Pancreas (tissue), 10 donors: ENCODE data around the gene MOGAT2. TPM values are rescaled to one million over a fixed set of nuclear protein-coding genes. Genes with fewer than 3 reads are reported as not detected.
A peak's percentile ranks its signal among the peaks of the same experiment; 100 is the strongest.

ENCODE experiments used
- ATAC-seq, 4 donors: fragments of 200-7000 bp; cut with Tn5 transposase; one replicate each; pipeline versions ENCODE4 v1.8.0 to v1.9.1; 2020; ENCODE audit warnings: mild to moderate bottlenecking in 4 of 4, moderate library complexity in 4 of 4
- DNase-seq, 6 donors: peaks; one replicate each; pipeline ENCODE4 v3.0.0-alpha.2; 2020
- FAIRE-seq: peaks from 2 replicates; lab custom pipeline; 2012; peaks lifted over from hg19 to GRCh38; lab: Jason Lieb, UNC
- H3K27ac ChIP-seq, 4 donors: fragments of 200-600 bp; sonication (generic); 1 replicate in 3 of 4; 2 replicates in 1 of 4; pipeline versions ENCODE4 v1.5.0 to v1.8.0; 2020
- H3K27me3 ChIP-seq, 4 donors: fragments of 200-600 bp; one replicate each; pipeline ENCODE4 v1.8.0; 2021
- H3K36me3 ChIP-seq, 3 donors: fragments of 200-600 bp; sonication (generic) in 1 of 3; one replicate each; pipeline versions ENCODE4 v1.5.0 to v1.8.0; 2020 to 2021
- H3K4me1 ChIP-seq, 3 donors: fragments of 200-600 bp; one replicate each; pipeline ENCODE4 v1.8.0; 2021
- H3K4me3 ChIP-seq, 4 donors: fragments of 200-600 bp; sonication (generic) in 2 of 4; one replicate each; pipeline versions ENCODE4 v1.5.0 to v1.8.0; 2020 to 2021
- H3K9me3 ChIP-seq, 4 donors: fragments of 200-600 bp; one replicate each; pipeline ENCODE4 v1.8.0; 2021
- CTCF ChIP-seq, 4 donors: fragments of 200-600 bp; sonication (generic) in 3 of 4; IDR thresholded peaks; one replicate each; pipeline versions ENCODE4 v1.5.0 to v1.8.0; 2021; ENCODE audit warnings: antibody characterized with exemption in 4 of 4
- WGBS, 2 donors: extraction: QIAGEN DNeasy Blood & Tissue Kit; methylation state at CpG; one replicate each; pipeline ENCODE4 v1.1.7; 2013; 5-methylcytosine and 5-hydroxymethylcytosine counted together
- intact Hi-C, 3 donors: fragments of 100-400 bp; cut with DNase I; formaldehyde crosslinking; loops; one replicate each; pipeline versions ENCODE4 v1.11.1 to v1.14.2; 2022
- polyA plus RNA-seq, 2 donors: library from polyadenylated mRNA; stranded (reverse); fragments of 200-250 nt; gene quantifications; one replicate each; pipeline ENCODE4 v1.2.3, GENCODE V29; 2013
- total RNA-seq, 6 donors: library from RNA; stranded (reverse); fragmentation: NEBNext Ultra II Directional in 4 of 6; extraction: Animal tissue kit (Norgen Biotek cat#: 25700) in 4 of 6; gene quantifications; one replicate each; pipeline versions ENCODE4 v1.2.1 to v1.2.4, GENCODE V29; 2021 to 2023
- donor health status: healthy with polysubstance abuse.
- donor health status: DM: no; HTN: no; CAD: no; lungs with moderate emphysema.
- donor health status: DM: no; HTN: no; CAD: no.
- donor health status: control.
- donor health status: control.
- donor health status: Bipolar disorder and iron deficiency.
- donor health status: DM: yes; HTN: yes; CAD: no.
- donor health status: DM: no; HTN: no; CAD: no.
- donor health status: DM: no; HTN: no; CAD: no.
- donor health status: DM: yes; HTN: yes; CAD: no.

MOGAT2 gene
- total RNA-seq: under 1 TPM in 1 of 6 donors, not detected in 5; 0.09 TPM
- polyA plus RNA-seq: under 1 TPM; 0.08 to 0.09 TPM

GRCh38 chr11:75717608-75718418 is at the start of gene MOGAT2:
MOGAT2 (plus strand) TSS chr11:75717838; CDS start chr11:75717889, 51 bp downstream.
- 71 to 76% methylated on average over 13 of the region's 13 CpGs for whole genome bisulfite sequencing, 2 donors

GRCh38 chr11:75668451-75669297 is 49.0 kb upstream of the MOGAT2 start, which contains the start of gene MAP6:
MAP6 (minus strand) TSS chr11:75669038; CDS start chr11:75668369, 669 bp downstream.
- Histone ChIP-seq H3K4me1 (peaks cover 0 to 4% (median 0%) of the 10 kb centered on the region in 3 donors), H3K9me3 (no peaks in the 10 kb centered on the region), H3K27ac (no peak within 1 kb of the TSS), H3K27me3 (peaks cover 3 to 6% (median 4%) of the 10 kb centered on the region in 4 donors), H3K36me3 (no peaks in the 10 kb centered on the region), H3K4me3 (peak within 1 kb of the TSS; percentile 21 to 61 (median 32))
- intact Hi-C loops: no loop called here
- no peak for FAIRE-seq
- 7% methylated on average over 48 to 72 of the region's 72 CpGs for WGBS, 2 donors
- DNase-seq: peak in 3 of 6 donors; percentile 15 to 70 (median 66)
- ATAC-seq: peak; percentile 33 to 53 (median 42)
- TF ChIP-seq CTCF (IDR thresholded peaks at IDR 0.05): no peak

More at GRCh38 chr11:75717608-75718418, at the start of gene MOGAT2:
- ATAC-seq (peak in 3 of 4 donors; percentile 24 to 70 (median 55)), FAIRE-seq (no peak), DNase-seq (no peak)
- no peak within 1 kb of the TSS for H3K4me3 ChIP-seq
- no peaks in the 10 kb centered on the region for H3K9me3 ChIP-seq
- TF ChIP-seq CTCF (IDR thresholded peaks at IDR 0.05): no peak
- intact Hi-C loops: no loop called here
- H3K36me3 ChIP-seq: no peaks in the 10 kb centered on the region
- no peaks in the 10 kb centered on the region for H3K27me3 ChIP-seq
- no peak within 1 kb of the TSS for H3K27ac ChIP-seq
- no peaks in the 10 kb centered on the region for H3K4me1 ChIP-seq

GRCh38 chr11:75673977-75674582 is 43.6 kb upstream of the MOGAT2 start:
- intact Hi-C loops: no loop called here
- Histone ChIP-seq H3K9me3 (no peaks in the 10 kb centered on the region), H3K4me3 (no peak overlapping the region), H3K27ac (no peak overlapping the region), H3K27me3 (peaks cover 0 to 6% (median 2%) of the 10 kb centered on the region in 4 donors), H3K4me1 (no peaks in the 10 kb centered on the region), H3K36me3 (no peaks in the 10 kb centered on the region)
- no peak for TF ChIP-seq CTCF (IDR thresholded peaks at IDR 0.05)
- ATAC-seq (no peak), FAIRE-seq (no peak), DNase-seq (no peak)
- 87 to 95% methylated on average over 4 of the region's 4 CpGs for WGBS, 2 donors

- Histone ChIP-seq H3K36me3 (no peaks in the 10 kb centered on the region), H3K9me3 (no peaks in the 10 kb centered on the region), H3K27me3 (no peaks in the 10 kb centered on the region), H3K4me3 (no peak overlapping the region), H3K4me1 (no peaks in the 10 kb centered on the region), H3K27ac (no peak overlapping the region)
- intact Hi-C loops: no loop called here
- TF ChIP-seq CTCF (IDR thresholded peaks at IDR 0.05): no peak
- no peak for DNase-seq
- FAIRE-seq: no peak
- ATAC-seq: no peak
- 69 to 94% methylated on average over 1 of the region's 1 CpG for WGBS, 2 donors
Measured at GRCh38 chr11:75677275-75677674, 40.4 kb upstream of the MOGAT2 start.
